Measurements from ENCODE around the gene LPAR6.

GRCh38 chr13:48448285-48448958 is 35.5 kb upstream of the LPAR6 start:
- TF ChIP-seq POLR2A (IDR thresholded peaks at IDR 0.05; ENCODE audit: low read length) = no peak
- TF ChIP-seq GATA1 (IDR thresholded peaks at IDR 0.05; ENCODE audit: low read depth, low read length) = no peak
